Hepatocyte (in vitro differentiated cells): ENCODE measurements around the gene PAK1IP1.

ENCODE experiments used
- CTCF ChIP-seq: fragments of 200-600 bp; sonication (generic); IDR thresholded peaks from 2 replicates; pipeline ENCODE4 v1.5.1; 2016; ENCODE audit warnings: antibody characterized with exemption, mild to moderate bottlenecking; ENCODE audit not compliant: poor library complexity
- EZH2 ChIP-seq: fragments of 200-600 bp; sonication (generic); IDR thresholded peaks from 2 replicates; pipeline ENCODE4 v1.6.1; 2016; ENCODE audit warnings: antibody characterized with exemption, mild to moderate bottlenecking, borderline replicate concordance

- TF ChIP-seq EZH2 (no peak), CTCF (no peak)
Observed at GRCh38 chr6:10747251-10747972, 52.6 kb downstream of the PAK1IP1 start, which contains the start of gene TMEM14B.
